DND-41 (cell line): ENCODE data around the gene SFMBT2.

Experiments used
- ATAC-seq: fragments of 200-7000 bp; cut with Tn5 transposase; 3 replicates; pipeline ENCODE4 v1.9.1; 2021; ENCODE audit warnings: low read depth; ENCODE audit not compliant: insufficient read depth
- DNase-seq: peaks from one replicate; pipeline ENCODE4 v3.0.0-alpha.2; 2020
- H2AFZ ChIP-seq: 2 replicates; pipeline ENCODE4 v1.6.0; 2012; ENCODE audit warnings: low read depth, low read length
- H3K27ac ChIP-seq: 2 replicates; pipeline ENCODE4 v1.5.1; 2012; ENCODE audit warnings: low read length, inconsistent platforms
- H3K27me3 ChIP-seq: fragments of 200-600 bp; sonication (generic); 2 replicates; pipeline ENCODE4 v1.6.0; 2012; ENCODE audit warnings: low read length, mild to moderate bottlenecking, inconsistent platforms; ENCODE audit not compliant: insufficient read depth, poor library complexity
- H3K36me3 ChIP-seq: 2 replicates; pipeline ENCODE4 v1.5.1; 2012; ENCODE audit warnings: low read length, inconsistent platforms; ENCODE audit not compliant: insufficient read depth
- H3K4me1 ChIP-seq: 2 replicates; pipeline ENCODE4 v1.5.1; 2012; ENCODE audit warnings: mild to moderate bottlenecking, low read length; ENCODE audit not compliant: insufficient read depth
- H3K4me2 ChIP-seq: 2 replicates; pipeline ENCODE4 v1.6.0; 2012; ENCODE audit warnings: mild to moderate bottlenecking, moderate library complexity, low read length, inconsistent platforms; ENCODE audit not compliant: insufficient read depth
- H3K4me3 ChIP-seq, 2 experiments: fragments of 200-600 bp in 1 of 2; shearing (Covaris generic) in 1 of 2; 2 replicates each; pipeline ENCODE4 v1.5.1; 2012 to 2016; ENCODE audit warnings: inconsistent platforms in 2 of 2, low read length in 2 of 2, mild to moderate bottlenecking in 2 of 2, low read depth in 1 of 2, moderate library complexity in 1 of 2
- H3K79me2 ChIP-seq: 2 replicates; pipeline ENCODE4 v1.6.0; 2012; ENCODE audit warnings: low read length, inconsistent platforms; ENCODE audit not compliant: insufficient read depth
- H3K9ac ChIP-seq: 2 replicates; pipeline ENCODE4 v1.6.0; 2012; ENCODE audit warnings: low read depth, mild to moderate bottlenecking, inconsistent platforms, low read length, moderate library complexity
- H3K9me3 ChIP-seq: 2 replicates; pipeline ENCODE4 v1.5.1; 2012; ENCODE audit warnings: low read length, moderate library complexity, mild to moderate bottlenecking, inconsistent platforms; ENCODE audit not compliant: insufficient read depth, severe bottlenecking
- H4K20me1 ChIP-seq: 2 replicates; pipeline ENCODE4 v1.6.0; 2012; ENCODE audit warnings: low read length; ENCODE audit not compliant: insufficient read depth
- CTCF ChIP-seq: IDR thresholded peaks from 2 replicates; pipeline ENCODE4 v1.5.1; 2012; ENCODE audit warnings: borderline replicate concordance, low read length, moderate library complexity, mild to moderate bottlenecking; ENCODE audit not compliant: poor library complexity, severe bottlenecking; ENCODE audit errors: extremely low read depth
- EZH2 ChIP-seq: IDR thresholded peaks from 3 replicates; pipeline ENCODE4 v1.6.1; 2012; ENCODE audit warnings: borderline replicate concordance, low read depth, mild to moderate bottlenecking, moderate library complexity, low read length, inconsistent platforms; ENCODE audit not compliant: severe bottlenecking

The SFMBT2 gene

GRCh38 chr10:7417103-7417623, 6.3 kb upstream of the SFMBT2 start:
- H3K4me3 ChIP-seq, result no peak overlapping the region
- no peak for DNase-seq
- ATAC-seq, result peak; percentile 66
- no peak overlapping the region; the same call in 1 of the 2 replicates for H3K27ac ChIP-seq
- H3K9ac ChIP-seq, result no peak overlapping the region
- no peak overlapping the region for H3K4me2 ChIP-seq
- TF ChIP-seq CTCF, result peak; percentile 69
- TF ChIP-seq EZH2, result no peak
- no peaks in the 10 kb centered on the region for H4K20me1 ChIP-seq
- H3K9me3 ChIP-seq, result no peaks in the 10 kb centered on the region
- H3K4me1 ChIP-seq, result peaks cover 19% of the 10 kb centered on the region
- H3K36me3 ChIP-seq, result no peaks in the 10 kb centered on the region
- no peaks in the 10 kb centered on the region for H3K79me2 ChIP-seq
- no peaks in the 10 kb centered on the region for H3K27me3 ChIP-seq
- H2AFZ ChIP-seq, result no peak overlapping the region

- Histone ChIP-seq H3K79me2 (peaks cover 22% of the 10 kb centered on the region), H3K36me3 (no peaks in the 10 kb centered on the region), H3K4me1 (peaks cover 27% of the 10 kb centered on the region), H3K27me3 (no peaks in the 10 kb centered on the region), H4K20me1 (no peaks in the 10 kb centered on the region), H3K9me3 (no peaks in the 10 kb centered on the region), H3K27ac (no peak overlapping the region), H3K9ac (no peak overlapping the region), H3K4me3 (no peak overlapping the region), H3K4me2 (no peak overlapping the region), H2AFZ (no peak overlapping the region)
- ATAC-seq (no peak), DNase-seq (no peak)
- TF ChIP-seq CTCF, result no peak
- no peak for TF ChIP-seq EZH2
Measured at GRCh38 chr10:7414766-7415165, 3.9 kb upstream of the SFMBT2 start.

GRCh38 chr10:7412928-7413282, 2.1 kb upstream of the SFMBT2 start:
- H3K27me3 ChIP-seq, result no peaks in the 10 kb centered on the region
- H3K4me1 ChIP-seq, result peaks cover 30% of the 10 kb centered on the region
- H3K4me2 ChIP-seq, result no peak overlapping the region
- peaks cover 4% of the 10 kb centered on the region; the same call in 1 of the 2 replicates for H3K36me3 ChIP-seq
- H4K20me1 ChIP-seq, result peaks cover 16% of the 10 kb centered on the region
- no peak for DNase-seq
- no peak overlapping the region for H3K27ac ChIP-seq
- H3K9me3 ChIP-seq, result no peaks in the 10 kb centered on the region
- no peak overlapping the region for H3K4me3 ChIP-seq
- TF ChIP-seq CTCF (no peak), EZH2 (no peak)
- no peak overlapping the region for H3K9ac ChIP-seq
- no peak for ATAC-seq
- no peak overlapping the region for H2AFZ ChIP-seq
- peaks cover 40% of the 10 kb centered on the region for H3K79me2 ChIP-seq

- TF ChIP-seq CTCF, result no peak
- TF ChIP-seq EZH2, result no peak
- DNase-seq, result no peak
Measured at GRCh38 chr10:7412237-7412927, 1.5 kb upstream of the SFMBT2 start.

More at GRCh38 chr10:7412237-7412927, 1.5 kb upstream of the SFMBT2 start:
- peaks cover 46% of the 10 kb centered on the region for H3K79me2 ChIP-seq
- H4K20me1 ChIP-seq, result peaks cover 21% of the 10 kb centered on the region
- no peak for ATAC-seq
- H3K27ac ChIP-seq, result no peak overlapping the region
- H2AFZ ChIP-seq, result no peak overlapping the region
- no peaks in the 10 kb centered on the region for H3K27me3 ChIP-seq
- H3K9ac ChIP-seq, result no peak overlapping the region
- H3K4me3 ChIP-seq, result no peak overlapping the region
- peak overlapping the region; percentile 70; the same call in 1 of the 2 replicates for H3K4me2 ChIP-seq
- peaks cover 9% of the 10 kb centered on the region; the same call in 1 of the 2 replicates for H3K36me3 ChIP-seq
- peaks cover 30% of the 10 kb centered on the region for H3K4me1 ChIP-seq
- no peaks in the 10 kb centered on the region for H3K9me3 ChIP-seq
